GM18909 (cell line): ENCODE measurements around the gene SPANXN4.

ENCODE experiments used
- ATAC-seq: cut with Tn5 transposase; IDR thresholded peaks from one replicate; pipeline ENCODE4 v1.9.1; 2021; ENCODE audit warnings: mild to moderate bottlenecking; ENCODE audit not compliant: unreplicated experiment, poor library complexity

SPANXN4 gene

GRCh38 chrX:143025628-143026027 is at the start of gene SPANXN4:
Gene SPANXN4, plus strand, starts transcription at chrX:143025928. Its CDS starts 87 bp downstream, at chrX:143026015.
- no peak for ATAC-seq

GRCh38 chrX:142977128-142977914 is 48.4 kb upstream of the SPANXN4 start:
- peak; percentile 90 for ATAC-seq

GRCh38 chrX:142978130-142978684 is 47.5 kb upstream of the SPANXN4 start:
- peak; percentile 37 for ATAC-seq

GRCh38 chrX:142982679-142983078 is 43.0 kb upstream of the SPANXN4 start:
- no peak for ATAC-seq

GRCh38 chrX:142994988-142995387 is 30.7 kb upstream of the SPANXN4 start:
- no peak for ATAC-seq

GRCh38 chrX:142998447-142999198 is 27.1 kb upstream of the SPANXN4 start:
- ATAC-seq: no peak

GRCh38 chrX:142999199-142999701 is 26.5 kb upstream of the SPANXN4 start:
- no peak for ATAC-seq

GRCh38 chrX:143002206-143002605 is 23.5 kb upstream of the SPANXN4 start:
- ATAC-seq: no peak

- ATAC-seq: no peak
Measured at GRCh38 chrX:143017272-143017671, 8.5 kb upstream of the SPANXN4 start.

- no peak for ATAC-seq
Measured at GRCh38 chrX:143027275-143027674, 1.5 kb downstream of the SPANXN4 start.

- ATAC-seq: no peak
Measured at GRCh38 chrX:143047511-143047910, 21.8 kb downstream of the SPANXN4 start.

GRCh38 chrX:143058120-143058519 is 32.4 kb downstream of the SPANXN4 start:
- no peak for ATAC-seq

GRCh38 chrX:143081231-143081630 is 55.5 kb downstream of the SPANXN4 start:
- no peak for ATAC-seq

GRCh38 chrX:143082537-143082936 is 56.8 kb downstream of the SPANXN4 start:
- no peak for ATAC-seq
